Ishikawa (cell line): ENCODE data around the gene SYS1.

Experiments
- EGR1 ChIP-seq: IDR thresholded peaks from 2 replicates; pipeline ENCODE4 v1.6.1; 2012
- EP300 ChIP-seq: IDR thresholded peaks from 2 replicates; pipeline ENCODE4 v1.6.1; 2012; ENCODE audit warnings: borderline replicate concordance
- FOXM1 ChIP-seq: IDR thresholded peaks from 2 replicates; pipeline ENCODE4 v1.6.1; 2012; ENCODE audit warnings: low read depth, borderline replicate concordance
- YY1 ChIP-seq: IDR thresholded peaks from 2 replicates; pipeline ENCODE4 v1.6.1; 2012; ENCODE audit warnings: low read depth
- TF ChIP-seq, protein P1 (sequence below): IDR thresholded peaks from 2 replicates; pipeline ENCODE4 v1.6.1; 2012; ENCODE audit warnings: low read depth, mild to moderate bottlenecking

DNA sequence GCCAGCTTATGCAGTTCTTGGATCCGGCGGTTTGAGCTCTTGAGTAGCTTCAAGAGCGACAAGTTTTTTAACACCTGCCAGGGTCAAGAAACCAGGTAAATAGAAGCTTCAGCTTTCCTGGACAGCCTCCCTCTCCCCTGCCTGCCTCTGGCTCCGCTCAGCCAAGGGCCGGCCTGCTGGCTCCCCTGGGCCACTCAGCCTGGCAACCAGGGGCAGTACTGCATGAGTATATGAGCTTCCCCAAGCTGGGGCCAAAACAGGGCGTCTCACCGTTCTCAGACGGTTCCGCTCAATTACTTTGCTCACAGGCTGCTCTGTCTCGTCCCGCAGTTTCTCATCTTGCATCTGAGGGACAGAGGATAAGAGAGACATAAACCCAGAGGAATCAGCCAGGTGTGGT, 14.3 kb downstream of the SYS1 start:
- no peak for TF ChIP-seq YY1
- no peak for TF ChIP-seq FOXM1
- TF ChIP-seq EGR1: no peak
- TF ChIP-seq, protein P1, sequence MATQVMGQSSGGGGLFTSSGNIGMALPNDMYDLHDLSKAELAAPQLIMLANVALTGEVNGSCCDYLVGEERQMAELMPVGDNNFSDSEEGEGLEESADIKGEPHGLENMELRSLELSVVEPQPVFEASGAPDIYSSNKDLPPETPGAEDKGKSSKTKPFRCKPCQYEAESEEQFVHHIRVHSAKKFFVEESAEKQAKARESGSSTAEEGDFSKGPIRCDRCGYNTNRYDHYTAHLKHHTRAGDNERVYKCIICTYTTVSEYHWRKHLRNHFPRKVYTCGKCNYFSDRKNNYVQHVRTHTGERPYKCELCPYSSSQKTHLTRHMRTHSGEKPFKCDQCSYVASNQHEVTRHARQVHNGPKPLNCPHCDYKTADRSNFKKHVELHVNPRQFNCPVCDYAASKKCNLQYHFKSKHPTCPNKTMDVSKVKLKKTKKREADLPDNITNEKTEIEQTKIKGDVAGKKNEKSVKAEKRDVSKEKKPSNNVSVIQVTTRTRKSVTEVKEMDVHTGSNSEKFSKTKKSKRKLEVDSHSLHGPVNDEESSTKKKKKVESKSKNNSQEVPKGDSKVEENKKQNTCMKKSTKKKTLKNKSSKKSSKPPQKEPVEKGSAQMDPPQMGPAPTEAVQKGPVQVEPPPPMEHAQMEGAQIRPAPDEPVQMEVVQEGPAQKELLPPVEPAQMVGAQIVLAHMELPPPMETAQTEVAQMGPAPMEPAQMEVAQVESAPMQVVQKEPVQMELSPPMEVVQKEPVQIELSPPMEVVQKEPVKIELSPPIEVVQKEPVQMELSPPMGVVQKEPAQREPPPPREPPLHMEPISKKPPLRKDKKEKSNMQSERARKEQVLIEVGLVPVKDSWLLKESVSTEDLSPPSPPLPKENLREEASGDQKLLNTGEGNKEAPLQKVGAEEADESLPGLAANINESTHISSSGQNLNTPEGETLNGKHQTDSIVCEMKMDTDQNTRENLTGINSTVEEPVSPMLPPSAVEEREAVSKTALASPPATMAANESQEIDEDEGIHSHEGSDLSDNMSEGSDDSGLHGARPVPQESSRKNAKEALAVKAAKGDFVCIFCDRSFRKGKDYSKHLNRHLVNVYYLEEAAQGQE: no peak
- no peak for TF ChIP-seq EP300
